C4-2B (cell line): ENCODE measurements around the gene WWOX.

Source experiments
- CTCF ChIP-seq: fragments of 450-650 bp; conservative IDR thresholded peaks from 2 replicates; pipeline ENCODE4 v1.5.1; 2017; ENCODE audit warnings: mild to moderate bottlenecking
- ZFX ChIP-seq: fragments of 450-650 bp; IDR thresholded peaks from 2 replicates; pipeline ENCODE4 v1.6.1; 2017

DNA sequence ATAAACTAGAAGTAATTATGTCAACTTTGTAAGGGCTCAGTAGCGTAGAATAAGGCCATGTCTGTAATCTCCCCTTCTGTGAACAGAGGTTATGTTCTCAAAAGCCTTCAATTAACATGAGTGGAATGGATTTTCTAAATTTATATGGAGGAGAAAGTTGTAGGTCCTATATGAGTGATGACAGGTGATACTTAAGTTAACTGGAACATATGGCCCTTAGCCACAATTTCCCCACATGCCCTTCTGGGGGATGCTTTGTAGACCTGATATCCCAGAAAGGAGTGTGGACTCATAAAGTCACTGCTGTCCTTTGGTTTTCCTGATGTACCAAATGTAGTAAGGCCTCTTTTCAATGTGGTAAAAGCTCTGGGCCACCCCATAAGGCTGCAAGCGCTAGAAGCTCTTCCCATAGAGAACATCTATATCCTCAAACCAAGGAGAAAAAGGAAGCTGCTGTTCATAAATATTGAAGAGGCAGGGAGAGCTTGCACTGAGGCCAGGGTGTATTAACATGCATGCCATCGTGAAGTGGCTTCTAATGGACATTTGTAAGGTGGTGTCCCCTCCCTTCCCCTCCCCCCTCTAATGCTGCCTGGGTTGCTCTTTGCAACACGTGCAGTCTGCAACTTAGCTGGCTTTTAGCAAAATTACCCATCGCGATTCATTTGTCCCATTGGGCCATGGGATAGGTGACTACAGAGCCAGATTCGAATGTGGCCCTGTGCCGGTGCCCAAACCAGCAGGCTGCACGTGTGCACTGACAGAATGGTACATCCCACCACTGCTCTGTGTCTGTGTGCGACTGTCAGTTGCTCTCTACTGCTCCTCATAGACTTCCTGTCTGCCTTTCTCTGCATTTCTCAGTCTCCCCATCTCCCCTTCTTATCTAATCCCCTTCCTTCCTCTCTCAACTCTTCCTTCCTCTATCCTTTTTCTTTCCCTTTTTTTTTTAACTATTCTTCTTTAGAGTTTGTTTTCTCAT is 269.0 kb downstream of the WWOX start:
- TF ChIP-seq CTCF (no peak), ZFX (no peak)
